ENCODE data around the gene SETD4. TPM values are rescaled to one million over a fixed set of nuclear protein-coding genes. Genes with fewer than 3 reads are reported as not detected.

Gene SETD4
- total and polyA plus RNA-seq, 2 of the 4 experiments (the other 2 are of a cell fraction) = 9.5 to 11.4 TPM

- H3K9me1 ChIP-seq (ENCODE audit: insufficient read depth, low read length) = no peaks in the 10 kb centered on the region; the same call in 1 of the 2 replicates
- H3K4ac ChIP-seq (ENCODE audit: low read depth, low read length) = no peak overlapping the region
- in situ Hi-C loops (cut with MboI; ENCODE audit: low sequenced_read_pairs) (no loop called here), intact Hi-C loops (cut with micrococcal nuclease) (no loop called here), dilution Hi-C loops (cut with HindIII; ENCODE audit: low sequenced_read_pairs, unreplicated experiment) (no loop called here)
- H3K4me3 ChIP-seq (ENCODE audit: insufficient read depth, low read depth, low read length) = no peak overlapping the region
- ChIA-PET POLR2A (ENCODE audit: unreplicated experiment) (no interaction called here), CTCF (interaction anchor here (0.6 kb wide), 1 partner anchor 1487 kb away, joined by 6 read pairs; no protein-coding TSS in a partner anchor)
- H4K8ac ChIP-seq (ENCODE audit: low read depth in 2 of 2, low read length in 2 of 2) = no peak overlapping the region
- H3K9ac ChIP-seq (ENCODE audit: low read depth, low read length) = no peak overlapping the region
- H3K14ac ChIP-seq (replicated peaks; ENCODE audit: low read depth, low read length) = no peak overlapping the region
- no peaks in the 10 kb centered on the region for H4K20me1 ChIP-seq (ENCODE audit: insufficient read depth, low read length)
- no peaks in the 10 kb centered on the region for H3K36me3 ChIP-seq (ENCODE audit: control insufficient read depth, insufficient read depth, low read length)
- no peak overlapping the region for H2AK9ac ChIP-seq (replicated peaks; ENCODE audit: low read depth, low read length, poor library complexity)
- ATAC-seq (ENCODE audit: low read depth) = no peak
- peaks cover 34% of the 10 kb centered on the region for H3K27me3 ChIP-seq (ENCODE audit: control insufficient read depth, insufficient read depth, low read length)
- no peaks in the 10 kb centered on the region for H3K79me1 ChIP-seq (ENCODE audit: low read depth in 1 of 2, low read length in 2 of 2)
- H3K18ac ChIP-seq (ENCODE audit: low read depth, low read length) = no peak overlapping the region
- H3K23ac ChIP-seq (ENCODE audit: low read depth, low read length) = no peak overlapping the region
- no peak overlapping the region for H2BK20ac ChIP-seq (ENCODE audit: low read depth, low read length)
- H3K4me2 ChIP-seq (ENCODE audit: low read depth, low read length) = no peak overlapping the region
- no peak overlapping the region for H2BK5ac ChIP-seq (ENCODE audit: low read depth, low read length, poor library complexity, severe bottlenecking)
- no peak overlapping the region for H3K56ac ChIP-seq (ENCODE audit: extremely low read depth, insufficient read depth, low read length)
- no peak overlapping the region for H2BK15ac ChIP-seq (ENCODE audit: low read depth, low read length)
- H3K27ac ChIP-seq (ENCODE audit: insufficient read depth, low read length) = no peak overlapping the region
- H2AK5ac ChIP-seq (ENCODE audit: low read depth, low read length) = no peak overlapping the region
- H3K9me3 ChIP-seq (ENCODE audit: control insufficient read depth, insufficient read depth, low read length) = no peaks in the 10 kb centered on the region
- no peak overlapping the region for H4K91ac ChIP-seq (ENCODE audit: insufficient read depth, low read depth, low read length)
- no peak for DNase-seq
- H2AFZ ChIP-seq (replicated peaks; ENCODE audit: low read length, poor library complexity) = no peak overlapping the region
- no TSS peak for BruUV-seq (replicated peaks)
- H4K5ac ChIP-seq (ENCODE audit: low read depth, low read length) = no peak overlapping the region
- TF ChIP-seq FOS (IDR thresholded peaks at IDR 0.05; ENCODE audit: low read depth, low read length) = no peak
- peaks cover 2% of the 10 kb centered on the region; the same call in 1 of the 2 replicates for H3K4me1 ChIP-seq (ENCODE audit: control insufficient read depth, insufficient read depth, low read length)
- no CpG with 5 or more reads among the region's 6 CpGs for WGBS, 2 experiments (ENCODE audit: extremely low coverage in 2 of 2, insufficient read length in 1 of 2)
- no peak overlapping the region for H2BK120ac ChIP-seq (ENCODE audit: low read depth, low read length)
These were observed 69.2 kb downstream of the SETD4 start for GRCh38 chr21:35991131-35991530.

Measured in IMR-90 (cell line).